ENCODE results near the gene TMOD1. TPM values are rescaled to one million over a fixed set of nuclear protein-coding genes. Genes with fewer than 3 reads are reported as not detected.

TMOD1 gene
- total and polyA plus RNA-seq, 2 of the 8 experiments (the other 6 are each of a cell fraction or from before 2014, with no cell fraction given) = 0.17 to 0.88 TPM

DNA sequence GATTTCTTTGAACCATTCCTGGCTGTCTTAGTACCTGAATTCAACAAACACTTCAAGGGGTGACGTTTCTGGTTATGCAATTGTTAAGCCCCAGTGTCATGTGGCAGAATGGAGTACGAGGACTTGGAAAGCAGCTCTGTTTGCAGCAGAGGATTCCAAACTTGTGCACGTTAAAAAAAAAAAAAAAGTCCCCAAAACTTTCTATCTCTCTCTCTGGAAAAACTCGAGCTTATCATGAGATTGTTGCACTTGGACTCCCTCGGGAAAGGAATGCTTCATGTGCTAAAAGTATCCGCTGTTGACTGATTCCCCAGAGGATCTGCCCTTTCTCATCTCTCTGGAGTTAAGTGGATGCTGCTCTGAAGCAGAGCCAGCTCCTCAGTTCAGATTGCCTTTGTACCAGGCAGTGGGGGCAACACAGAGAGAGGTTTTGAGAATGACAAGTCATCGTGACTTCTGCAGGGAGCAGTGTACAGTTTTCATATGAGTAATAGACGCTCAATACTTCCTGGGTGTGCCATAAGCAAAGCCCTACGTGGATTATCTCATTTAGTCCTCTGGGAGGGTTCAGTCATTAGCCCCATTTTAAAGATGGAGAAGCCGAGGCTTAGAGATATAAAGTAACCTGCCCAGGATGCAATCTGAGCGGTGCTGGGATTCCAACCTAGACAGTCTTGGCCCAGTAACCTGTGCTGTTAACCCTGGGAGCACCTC lies 28.1 kb downstream of the TMOD1 start:
- no peak overlapping the region for H3K56ac ChIP-seq (replicated peaks; ENCODE audit: insufficient read length, low read depth, low read length)
- H3K9me3 ChIP-seq (ENCODE audit: insufficient read depth in 2 of 2, low read depth in 1 of 2, low read length in 1 of 2) = no peaks in the 10 kb centered on the region
- WGBS, 2 experiments (ENCODE audit: extremely low coverage in 1 of 2, insufficient coverage in 1 of 2, insufficient read length in 1 of 2, insufficient replicate concordance in 2 of 2, low coverage in 1 of 2, low lambda C conversion rate in 2 of 2, missing lambda C conversion rate in 1 of 2) = 85% methylated on average over 11 of the region's 11 CpGs; no CpG with 5 or more reads in 1 of the 2 experiments
- DNase-seq (ENCODE audit: low read depth in 1 of 2, low spot score in 2 of 2) = no peak
- POLR2A ChIA-PET (ENCODE audit: partially characterized antibody) = interaction anchor here (0.6 kb wide), 1 partner anchor 28 kb away, joined by 3 read pairs; no protein-coding TSS in a partner anchor
- H2BK20ac ChIP-seq (ENCODE audit: low read length) = 0 out of 2 replicates have a peak overlapping the region, but pooled peaks have one; percentile 34
- no peak overlapping the region for H3K23ac ChIP-seq (ENCODE audit: insufficient read length)
- no peaks in the 10 kb centered on the region for H3K79me1 ChIP-seq (ENCODE audit: low read depth, low read length)
- H2AK5ac ChIP-seq (ENCODE audit: low read depth, low read length) = no peak overlapping the region; the same call in 1 of the 2 replicates
- H4K8ac ChIP-seq (ENCODE audit: extremely low read depth, insufficient read depth, low read length) = no peak overlapping the region
- no peaks in the 10 kb centered on the region for H3K27me3 ChIP-seq (replicated peaks in 1 of 4; ENCODE audit: control insufficient read depth in 3 of 4, extremely low read depth in 1 of 4, insufficient read depth in 3 of 4, low read length in 3 of 4)
- H3K14ac ChIP-seq (ENCODE audit: insufficient read length) = no peak overlapping the region
- no peak for FAIRE-seq
- H3K4ac ChIP-seq (replicated peaks; ENCODE audit: insufficient read length, low read depth, low read length) = no peak overlapping the region
- H2AFZ ChIP-seq (ENCODE audit: low read length) = no peak overlapping the region
- H4K20me1 ChIP-seq (replicated peaks in 1 of 2; ENCODE audit: control insufficient read depth in 1 of 2, insufficient read depth in 2 of 2, low read length in 2 of 2) = no peaks in the 10 kb centered on the region
- peaks cover 8 to 22% (median 16%) of the 10 kb centered on the region in 4 experiments for H3K4me1 ChIP-seq (replicated peaks in 1 of 4; ENCODE audit: control insufficient read depth in 3 of 4, insufficient read depth in 4 of 4, low read length in 3 of 4)
- H2BK15ac ChIP-seq (ENCODE audit: low read length) = no peak overlapping the region
- no peak overlapping the region for H3K4me3 ChIP-seq (ENCODE audit: extremely low read depth in 1 of 4, insufficient read depth in 2 of 4, low read depth in 3 of 4, low read length in 4 of 4)
- H3K4me2 ChIP-seq (ENCODE audit: insufficient read depth in 1 of 2, low read depth in 2 of 2, low read length in 2 of 2) = no peak overlapping the region; a peak in 1 of 4 replicates
- no peaks in the 10 kb centered on the region for H3K79me2 ChIP-seq (ENCODE audit: control insufficient read depth in 1 of 2, insufficient read depth in 2 of 2, low read length in 2 of 2)
- H3K9ac ChIP-seq (replicated peaks in 1 of 4; ENCODE audit: extremely low read depth in 1 of 4, low read depth in 3 of 4, low read length in 3 of 4) = no peak overlapping the region
- no peak overlapping the region for H2BK5ac ChIP-seq (ENCODE audit: low read depth, low read length)
- no peaks in the 10 kb centered on the region for H3K23me2 ChIP-seq (ENCODE audit: low read depth, low read length)
- H3K36me3 ChIP-seq (ENCODE audit: control insufficient read depth in 2 of 4, insufficient read depth in 4 of 4, low read length in 3 of 4) = no peaks in the 10 kb centered on the region
- H3K18ac ChIP-seq (ENCODE audit: extremely low read depth, low read length) = no peak overlapping the region
- 0 out of 2 replicates have a peak overlapping the region, but pooled peaks have one; percentile 62 for H2BK12ac ChIP-seq (ENCODE audit: low read depth, low read length)
- TF ChIP-seq MAFK (IDR thresholded peaks at IDR 0.05; ENCODE audit: low read depth, low read length) (no peak), BACH1 (IDR thresholded peaks at IDR 0.05; ENCODE audit: low read length) (no peak), ASH2L (IDR thresholded peaks at IDR 0.05; ENCODE audit: low read length) (no peak), KDM5A (IDR thresholded peaks at IDR 0.05; ENCODE audit: low read length) (no peak), SAP30 (IDR thresholded peaks at IDR 0.05; ENCODE audit: insufficient read depth, insufficient replicate concordance, low read length) (no peak), GABPA (IDR thresholded peaks at IDR 0.05; ENCODE audit: borderline replicate concordance, insufficient read depth, low read length) (no peak)
- H4K5ac ChIP-seq (ENCODE audit: insufficient read length, low read depth, low read length) = no peak overlapping the region
- CTCF ChIA-PET (ENCODE audit: partially characterized antibody) = interaction anchor here (1.4 to 2.8 kb wide), 2 partner anchors 29 to 69 kb away, joined by 4 to 7 read pairs; partner anchors contain the start of gene TMOD1
- H2BK120ac ChIP-seq (replicated peaks; ENCODE audit: low read depth, low read length) = peak overlapping the region; percentile 18
- H4K91ac ChIP-seq (replicated peaks; ENCODE audit: insufficient read length, low read length) = no peak overlapping the region
- no peak overlapping the region for H3K27ac ChIP-seq (ENCODE audit: low read depth, low read length)

Measured in H1 (cell line).